HL-60 (cell line): ENCODE data around the gene SLC28A1.

Experiments
- CTCF ChIP-seq: IDR thresholded peaks from one replicate; pipeline ENCODE4 v1.5.1; 2011; ENCODE audit warnings: low read length, control low read depth, inconsistent platforms; ENCODE audit not compliant: insufficient read depth
- GABPA ChIP-seq: IDR thresholded peaks from 2 replicates; pipeline ENCODE4 v1.6.1; 2012; ENCODE audit warnings: low read depth
- POLR2AphosphoS5 ChIP-seq: IDR thresholded peaks from 2 replicates; pipeline ENCODE4 v1.6.1; 2012; ENCODE audit warnings: low read depth

- TF ChIP-seq CTCF (no peak), GABPA (no peak), POLR2AphosphoS5 (no peak)
These were observed 63.7 kb downstream of the SLC28A1 start for GRCh38 chr15:84947947-84948830.
